ENCODE measurements around the gene PTPRC. TPM values are rescaled to one million over a fixed set of nuclear protein-coding genes. Genes with fewer than 3 reads are reported as not detected.

The PTPRC gene
- total and polyA plus RNA-seq, 2 donors (not counting 1 experiment from before 2014, with no cell fraction given), result under 0.01 to 0.11 TPM

- Histone ChIP-seq H4K20me1 (ENCODE audit: control insufficient read depth, extremely low read depth, insufficient read depth, low read length) (no peaks in the 10 kb centered on the region), H3K27me3 (ENCODE audit: control insufficient read depth, insufficient read depth, low read length) (no peaks in the 10 kb centered on the region), H3K9ac (ENCODE audit: insufficient read depth, low read length) (no peak overlapping the region), H3K36me3 (ENCODE audit: control insufficient read depth, insufficient read depth, low read length) (no peaks in the 10 kb centered on the region), H3K4me2 (ENCODE audit: extremely low read depth, insufficient read depth, low read length) (no peak overlapping the region), H3K27ac (ENCODE audit: insufficient read depth, low read length) (no peak overlapping the region), H3K4me3 (replicated peaks in 1 of 4; ENCODE audit: control extremely low read depth in 1 of 4, insufficient read depth in 1 of 4, low read depth in 3 of 4, low read length in 4 of 4) (no peak overlapping the region), H3K4me1 (ENCODE audit: control insufficient read depth, extremely low read depth, insufficient read depth, low read length) (no peaks in the 10 kb centered on the region), H3K79me2 (ENCODE audit: control insufficient read depth, insufficient read depth, low read length) (no peaks in the 10 kb centered on the region), H2AFZ (ENCODE audit: low read length) (no peak overlapping the region), H3K9me3 (ENCODE audit: control insufficient read depth, insufficient read depth, low read depth, low read length) (no peaks in the 10 kb centered on the region)
- DNase-seq (ENCODE audit: low read depth in 2 of 2), result no peak
- TF ChIP-seq EZH2 (IDR thresholded peaks at IDR 0.05; ENCODE audit: low read length, missing control alignments), result no peak
- TF ChIP-seq CTCF (conservative IDR thresholded peaks at IDR 0.05 in 1 of 2, IDR thresholded peaks at IDR 0.05 in 1 of 2; ENCODE audit: low read depth in 1 of 2, low read length in 2 of 2), result no peak
Measured at GRCh38 chr1:198711837-198712236, 73.0 kb downstream of the PTPRC start.

- Histone ChIP-seq H3K9ac (ENCODE audit: insufficient read depth, low read length) (no peak overlapping the region), H3K36me3 (ENCODE audit: control insufficient read depth, insufficient read depth, low read length) (no peaks in the 10 kb centered on the region), H3K4me1 (ENCODE audit: control insufficient read depth, extremely low read depth, insufficient read depth, low read length) (no peaks in the 10 kb centered on the region), H3K79me2 (ENCODE audit: control insufficient read depth, insufficient read depth, low read length) (no peaks in the 10 kb centered on the region), H3K9me3 (ENCODE audit: control insufficient read depth, insufficient read depth, low read depth, low read length) (no peaks in the 10 kb centered on the region), H2AFZ (ENCODE audit: low read length) (no peak overlapping the region), H3K4me3 (replicated peaks in 1 of 4; ENCODE audit: control extremely low read depth in 1 of 4, insufficient read depth in 1 of 4, low read depth in 3 of 4, low read length in 4 of 4) (no peak overlapping the region), H3K27me3 (ENCODE audit: control insufficient read depth, insufficient read depth, low read length) (no peaks in the 10 kb centered on the region), H4K20me1 (ENCODE audit: control insufficient read depth, extremely low read depth, insufficient read depth, low read length) (no peaks in the 10 kb centered on the region), H3K27ac (ENCODE audit: insufficient read depth, low read length) (no peak overlapping the region), H3K4me2 (ENCODE audit: extremely low read depth, insufficient read depth, low read length) (no peak overlapping the region)
- no peak for TF ChIP-seq EZH2 (IDR thresholded peaks at IDR 0.05; ENCODE audit: low read length, missing control alignments)
- no peak for TF ChIP-seq CTCF (conservative IDR thresholded peaks at IDR 0.05 in 1 of 2, IDR thresholded peaks at IDR 0.05 in 1 of 2; ENCODE audit: low read depth in 1 of 2, low read length in 2 of 2)
- DNase-seq (ENCODE audit: low read depth in 2 of 2), result peak in 1 of 2 donors; percentile 49
Measured at GRCh38 chr1:198713081-198713480, 74.2 kb downstream of the PTPRC start.

GRCh38 chr1:198714271-198714670 lies 75.4 kb downstream of the PTPRC start:
- Histone ChIP-seq H3K9ac (ENCODE audit: insufficient read depth, low read length) (no peak overlapping the region), H3K36me3 (ENCODE audit: control insufficient read depth, insufficient read depth, low read length) (no peaks in the 10 kb centered on the region), H3K79me2 (ENCODE audit: control insufficient read depth, insufficient read depth, low read length) (no peaks in the 10 kb centered on the region), H3K9me3 (ENCODE audit: control insufficient read depth, insufficient read depth, low read depth, low read length) (no peaks in the 10 kb centered on the region), H4K20me1 (ENCODE audit: control insufficient read depth, extremely low read depth, insufficient read depth, low read length) (no peaks in the 10 kb centered on the region), H3K4me2 (ENCODE audit: extremely low read depth, insufficient read depth, low read length) (no peak overlapping the region), H2AFZ (ENCODE audit: low read length) (peak overlapping the region; percentile 9), H3K27me3 (ENCODE audit: control insufficient read depth, insufficient read depth, low read length) (no peaks in the 10 kb centered on the region), H3K4me1 (ENCODE audit: control insufficient read depth, extremely low read depth, insufficient read depth, low read length) (no peaks in the 10 kb centered on the region), H3K27ac (ENCODE audit: insufficient read depth, low read length) (no peak overlapping the region), H3K4me3 (replicated peaks in 1 of 4; ENCODE audit: control extremely low read depth in 1 of 4, insufficient read depth in 1 of 4, low read depth in 3 of 4, low read length in 4 of 4) (no peak overlapping the region)
- DNase-seq (ENCODE audit: low read depth in 2 of 2), result peak in 1 of 2 donors; percentile 21
- TF ChIP-seq EZH2 (IDR thresholded peaks at IDR 0.05; ENCODE audit: low read length, missing control alignments), result no peak
- TF ChIP-seq CTCF (conservative IDR thresholded peaks at IDR 0.05 in 1 of 2, IDR thresholded peaks at IDR 0.05 in 1 of 2; ENCODE audit: low read depth in 1 of 2, low read length in 2 of 2), result no peak
